IMR-90 (cell line): ENCODE measurements around the gene PUDP. TPM values are rescaled to one million over a fixed set of nuclear protein-coding genes. Genes with fewer than 3 reads are reported as not detected.

Experiments used
- ATAC-seq: fragments of 200-7000 bp; cut with Tn5 transposase; 2 replicates; pipeline ENCODE4 v1.9.1; 2020; ENCODE audit warnings: low read depth, mild to moderate bottlenecking, moderate library complexity
- BruUV-seq: library from RNA; stranded (reverse); fragments of 400-500 nt; replicated peaks from 2 replicates; lab custom pipeline; 2021; lab: Mats Ljungman, UMichigan
- CTCF ChIA-PET: fragments of 300-600 bp; formaldehyde crosslinking; extraction: SDS; loops from one replicate; lab custom pipeline; 2021; ENCODE audit warnings: antibody characterized with exemption; lab: Yijun Ruan, JAX
- POLR2A ChIA-PET: fragments of 300-600 bp; sonication (Branson Sonifier 250); formaldehyde crosslinking; loops from one replicate; lab custom pipeline; 2022; ENCODE audit warnings: antibody characterized with exemption; ENCODE audit not compliant: unreplicated experiment; lab: Charles Lee
- DNase-seq: peaks from one replicate; pipeline ENCODE4 v3.0.0; 2013
- H2AFZ ChIP-seq: replicated peaks from 2 replicates; pipeline ENCODE3; 2013; ENCODE audit warnings: low read length, mild to moderate bottlenecking; ENCODE audit not compliant: poor library complexity
- H2AK5ac ChIP-seq: 2 replicates; pipeline ENCODE4 v1.6.1; 2013; ENCODE audit warnings: low read depth, low read length, inconsistent platforms
- H2AK9ac ChIP-seq: replicated peaks from 2 replicates; pipeline ENCODE3; 2013; ENCODE audit warnings: mild to moderate bottlenecking, low read depth, low read length, moderate library complexity; ENCODE audit not compliant: poor library complexity
- H2BK120ac ChIP-seq: 2 replicates; pipeline ENCODE4 v1.6.1; 2013; ENCODE audit warnings: low read depth, low read length, inconsistent platforms
- H2BK15ac ChIP-seq: 3 replicates; pipeline ENCODE4 v1.6.1; 2013; ENCODE audit warnings: low read depth, low read length, inconsistent platforms
- H2BK20ac ChIP-seq: 2 replicates; pipeline ENCODE4 v1.6.1; 2013; ENCODE audit warnings: low read depth, mild to moderate bottlenecking, inconsistent platforms, low read length, moderate library complexity
- H2BK5ac ChIP-seq: 2 replicates; pipeline ENCODE4 v1.6.1; 2013; ENCODE audit warnings: mild to moderate bottlenecking, low read depth, low read length, inconsistent platforms; ENCODE audit not compliant: poor library complexity, severe bottlenecking
- H3K14ac ChIP-seq: replicated peaks from 2 replicates; pipeline ENCODE4 v1.6.1; 2013; ENCODE audit warnings: low read depth, low read length, inconsistent platforms
- H3K18ac ChIP-seq: 2 replicates; pipeline ENCODE4 v1.6.1; 2013; ENCODE audit warnings: low read depth, low read length, control low read depth
- H3K23ac ChIP-seq: 2 replicates; pipeline ENCODE4 v1.6.1; 2013; ENCODE audit warnings: low read depth, low read length, inconsistent platforms
- H3K27ac ChIP-seq: 2 replicates; pipeline ENCODE4 v1.5.1; 2013; ENCODE audit warnings: mild to moderate bottlenecking, control low read depth, low read length; ENCODE audit not compliant: insufficient read depth
- H3K27me3 ChIP-seq: 2 replicates; pipeline ENCODE4 v1.6.1; 2013; ENCODE audit warnings: low read length; ENCODE audit not compliant: control insufficient read depth, insufficient read depth
- H3K36me3 ChIP-seq: 2 replicates; pipeline ENCODE4 v1.6.1; 2013; ENCODE audit warnings: low read length, mixed read lengths; ENCODE audit not compliant: control insufficient read depth, insufficient read depth
- H3K4ac ChIP-seq: 2 replicates; pipeline ENCODE4 v1.6.1; 2013; ENCODE audit warnings: low read depth, low read length, inconsistent platforms
- H3K4me1 ChIP-seq: 2 replicates; pipeline ENCODE4 v1.6.1; 2013; ENCODE audit warnings: low read length, mixed read lengths; ENCODE audit not compliant: control insufficient read depth, insufficient read depth
- H3K4me2 ChIP-seq: 2 replicates; pipeline ENCODE4 v1.6.1; 2013; ENCODE audit warnings: low read depth, mild to moderate bottlenecking, control low read depth, low read length, moderate library complexity
- H3K4me3 ChIP-seq: 2 replicates; pipeline ENCODE4 v1.5.1; 2013; ENCODE audit warnings: low read depth, mild to moderate bottlenecking, control low read depth, low read length, moderate library complexity; ENCODE audit not compliant: insufficient read depth
- H3K56ac ChIP-seq: 2 replicates; pipeline ENCODE4 v1.6.1; 2013; ENCODE audit warnings: low read length, inconsistent platforms; ENCODE audit not compliant: insufficient read depth; ENCODE audit errors: extremely low read depth
- H3K79me1 ChIP-seq, 2 experiments: 2 replicates each; pipeline ENCODE4 v1.6.1; 2013; ENCODE audit warnings: low read length in 2 of 2, inconsistent platforms in 1 of 2, low read depth in 1 of 2
- H3K9ac ChIP-seq: 2 replicates; pipeline ENCODE4 v1.6.1; 2013; ENCODE audit warnings: low read depth, low read length, control low read depth
- H3K9me1 ChIP-seq: 2 replicates; pipeline ENCODE4 v1.6.1; 2013; ENCODE audit warnings: low read length, inconsistent platforms; ENCODE audit not compliant: insufficient read depth
- H3K9me3 ChIP-seq: 2 replicates; pipeline ENCODE4 v1.6.1; 2013; ENCODE audit warnings: low read length; ENCODE audit not compliant: control insufficient read depth, insufficient read depth
- H4K20me1 ChIP-seq: 2 replicates; pipeline ENCODE4 v1.6.1; 2013; ENCODE audit warnings: low read length, inconsistent platforms; ENCODE audit not compliant: insufficient read depth
- H4K5ac ChIP-seq: 2 replicates; pipeline ENCODE4 v1.6.1; 2013; ENCODE audit warnings: mild to moderate bottlenecking, low read depth, low read length, control low read depth
- H4K8ac ChIP-seq, 2 experiments: 2 replicates each; pipeline ENCODE4 v1.6.1; 2013; ENCODE audit warnings: low read depth in 2 of 2, low read length in 2 of 2, control low read depth in 1 of 2, inconsistent platforms in 1 of 2
- H4K91ac ChIP-seq: 2 replicates; pipeline ENCODE4 v1.6.1; 2013; ENCODE audit warnings: low read depth, low read length, inconsistent platforms; ENCODE audit not compliant: insufficient read depth
- BHLHE40 ChIP-seq: fragments of 150-350 bp; IDR thresholded peaks from 2 replicates; pipeline ENCODE4 v1.6.1; 2016; ENCODE audit warnings: mild to moderate bottlenecking, low read depth, low read length
- CEBPB ChIP-seq: IDR thresholded peaks from 2 replicates; pipeline ENCODE4 v1.6.1; 2012; ENCODE audit warnings: low read depth, low read length, improper control_type of control experiment
- CTCF ChIP-seq: conservative IDR thresholded peaks from 2 replicates; pipeline ENCODE4 v1.5.1; 2012; ENCODE audit warnings: mild to moderate bottlenecking, low read depth, low read length, improper control_type of control experiment
- FOS ChIP-seq: fragments of 150-350 bp; IDR thresholded peaks from 2 replicates; pipeline ENCODE4 v1.6.1; 2016; ENCODE audit warnings: low read depth, low read length
- MAFK ChIP-seq: IDR thresholded peaks from 2 replicates; pipeline ENCODE4 v1.6.1; 2012; ENCODE audit warnings: low read depth, low read length, improper control_type of control experiment
- NFE2L2 ChIP-seq: fragments of 150-350 bp; IDR thresholded peaks from 2 replicates; pipeline ENCODE4 v1.6.1; 2016; ENCODE audit warnings: low read depth, mild to moderate bottlenecking, low read length
- POLR2A ChIP-seq: IDR thresholded peaks from 2 replicates; pipeline ENCODE4 v1.6.1; 2012; ENCODE audit warnings: mild to moderate bottlenecking, low read depth, low read length
- USF2 ChIP-seq: fragments of 150-350 bp; IDR thresholded peaks from 2 replicates; pipeline ENCODE4 v1.6.1; 2017; ENCODE audit warnings: mild to moderate bottlenecking, antibody characterized with exemption, low read length, low read depth
- WGBS, 2 experiments: methylation state at CpG; one replicate each; pipeline versions ENCODE4 v1.1.5 to v1.1.7; 2013; ENCODE audit warnings: missing lambda C conversion rate in 2 of 2; ENCODE audit not compliant: insufficient read length in 1 of 2; ENCODE audit errors: extremely low coverage in 2 of 2; 5-methylcytosine and 5-hydroxymethylcytosine counted together
- dilution Hi-C: fragments of 300-500 bp; cut with HindIII; formaldehyde crosslinking; loops from one replicate; pipeline ENCODE4 v1.14.3; 2018; ENCODE audit warnings: low sequenced_read_pairs; ENCODE audit not compliant: unreplicated experiment
- in situ Hi-C: fragments of 300-500 bp; cut with MboI; formaldehyde crosslinking; loops from 3 replicates; pipeline ENCODE4 v1.14.3; 2019; ENCODE audit warnings: low sequenced_read_pairs, inconsistent platforms, mixed read lengths
- intact Hi-C: fragments of 100-400 bp; cut with micrococcal nuclease; formaldehyde crosslinking; loops from 2 replicates; pipeline ENCODE4 v1.10.0; 2022
- polyA plus RNA-seq, 3 experiments: library from polyadenylated mRNA; depleted of rRNA; stranded (reverse); fragments of >200 nt; gene quantifications; 2 replicates each; pipeline ENCODE4 v1.2.3, GENCODE V29; 2012; ENCODE audit warnings: low replicate concordance in 1 of 3
- total RNA-seq: library from RNA; depleted of rRNA; stranded (reverse); fragments of >200 nt; gene quantifications from 2 replicates; pipeline ENCODE4 v1.2.3, GENCODE V29; 2012
- TF ChIP-seq, protein P1 (sequence below): fragments of 150-350 bp; IDR thresholded peaks from 2 replicates; pipeline ENCODE4 v1.6.1; 2016; ENCODE audit warnings: low read depth, mild to moderate bottlenecking, low read length, moderate library complexity, borderline replicate concordance

PUDP gene
- total and polyA plus RNA-seq, 2 of the 4 experiments (the other 2 are of a cell fraction), result 22.2 to 28.6 TPM

- Histone ChIP-seq H2AFZ (no peak overlapping the region), H4K8ac (no peak overlapping the region), H2AK9ac (no peak overlapping the region), H3K9me3 (no peaks in the 10 kb centered on the region), H3K9ac (no peak overlapping the region), H2AK5ac (no peak overlapping the region), H3K27ac (no peak overlapping the region), H3K79me1 (peaks cover 17 to 24% of the 10 kb centered on the region in 2 experiments; a peak in 2 of 4 replicates), H3K36me3 (peaks cover 4% of the 10 kb centered on the region; the same call in 1 of the 2 replicates), H2BK120ac (no peak overlapping the region), H3K4ac (no peak overlapping the region), H3K14ac (no peak overlapping the region), H3K4me2 (no peak overlapping the region), H4K5ac (no peak overlapping the region), H3K4me1 (peaks cover 5% of the 10 kb centered on the region; the same call in 1 of the 2 replicates), H4K20me1 (no peaks in the 10 kb centered on the region), H4K91ac (no peak overlapping the region), H3K9me1 (peaks cover 2% of the 10 kb centered on the region; the same call in 1 of the 2 replicates), H3K23ac (no peak overlapping the region), H2BK5ac (no peak overlapping the region), H3K4me3 (no peak overlapping the region), H3K56ac (no peak overlapping the region), H2BK15ac (no peak overlapping the region), H3K27me3 (no peaks in the 10 kb centered on the region), H2BK20ac (no peak overlapping the region), H3K18ac (no peak overlapping the region)
- 97% methylated on average over 4 of the region's 5 CpGs; no CpG with 5 or more reads in 1 of the 2 experiments for WGBS, 2 experiments
- TF ChIP-seq USF2 (no peak), CEBPB (no peak), BHLHE40 (no peak), NFE2L2 (no peak), POLR2A (no peak), FOS (no peak), MAFK (no peak), CTCF (no peak)
- TF ChIP-seq, protein P1, sequence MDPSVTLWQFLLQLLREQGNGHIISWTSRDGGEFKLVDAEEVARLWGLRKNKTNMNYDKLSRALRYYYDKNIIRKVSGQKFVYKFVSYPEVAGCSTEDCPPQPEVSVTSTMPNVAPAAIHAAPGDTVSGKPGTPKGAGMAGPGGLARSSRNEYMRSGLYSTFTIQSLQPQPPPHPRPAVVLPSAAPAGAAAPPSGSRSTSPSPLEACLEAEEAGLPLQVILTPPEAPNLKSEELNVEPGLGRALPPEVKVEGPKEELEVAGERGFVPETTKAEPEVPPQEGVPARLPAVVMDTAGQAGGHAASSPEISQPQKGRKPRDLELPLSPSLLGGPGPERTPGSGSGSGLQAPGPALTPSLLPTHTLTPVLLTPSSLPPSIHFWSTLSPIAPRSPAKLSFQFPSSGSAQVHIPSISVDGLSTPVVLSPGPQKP, result no peak
- in situ Hi-C loops (no loop called here), intact Hi-C loops (no loop called here), dilution Hi-C loops (no loop called here)
- ChIA-PET CTCF (no interaction called here), POLR2A (no interaction called here)
- DNase-seq (no peak), ATAC-seq (no peak)
- no TSS peak for BruUV-seq
These were observed 39.9 kb downstream of the PUDP start for GRCh38 chrX:7108030-7108429.
